Gastroesophageal sphincter (tissue), 4 donors: Measurements from ENCODE around the gene SSNA1. TPM values are rescaled to one million over a fixed set of nuclear protein-coding genes. Genes with fewer than 3 reads are reported as not detected.

Experiments used
- ATAC-seq: fragments of 150-250 bp; one replicate; pipeline ENCODE4 v1.9.1; 2016; ENCODE audit warnings: mild to moderate bottlenecking, moderate library complexity
- H3K27ac ChIP-seq, 4 donors: fragments of 200-600 bp; sonication (generic) in 3 of 4; 1 replicate in 3 of 4; 2 replicates in 1 of 4; pipeline ENCODE4 v1.5.1; 2016 to 2019
- H3K27me3 ChIP-seq: fragments of 200-600 bp; sonication (generic); one replicate; pipeline ENCODE4 v1.5.1; 2019
- H3K36me3 ChIP-seq, 2 donors: fragments of 200-600 bp; sonication (generic); one replicate each; pipeline ENCODE4 v1.5.1; 2019; ENCODE audit warnings: control low read depth in 1 of 2
- H3K4me1 ChIP-seq, 3 donors: fragments of 200-600 bp; sonication (generic); 1 replicate in 2 of 3; 2 replicates in 1 of 3; pipeline ENCODE4 v1.5.1; 2016 to 2019; ENCODE audit warnings: control low read depth in 2 of 3
- H3K4me3 ChIP-seq, 2 donors: fragments of 200-600 bp; sonication (generic); one replicate each; pipeline ENCODE4 v1.5.1; 2019; ENCODE audit warnings: mild to moderate bottlenecking in 1 of 2, moderate library complexity in 1 of 2
- H3K9me3 ChIP-seq, 3 donors: fragments of 200-600 bp; sonication (generic); one replicate each; pipeline ENCODE4 v1.5.1; 2017 to 2019; ENCODE audit warnings: control low read depth in 2 of 3
- EP300 ChIP-seq: sonication (generic); formaldehyde crosslinking; IDR thresholded peaks from one replicate; pipeline ENCODE4 v1.6.1; 2017; ENCODE audit warnings: antibody characterized with exemption, mild to moderate bottlenecking
- POLR2A ChIP-seq, 2 donors: fragments of 450-650 bp; IDR thresholded peaks; one replicate each; pipeline ENCODE4 v1.6.1; 2017; ENCODE audit warnings: antibody characterized with exemption in 2 of 2, mild to moderate bottlenecking in 2 of 2, moderate library complexity in 1 of 2
- POLR2AphosphoS5 ChIP-seq: sonication (generic); formaldehyde crosslinking; IDR thresholded peaks from one replicate; pipeline ENCODE4 v1.6.1; 2017; ENCODE audit warnings: antibody characterized with exemption
- WGBS, 2 donors: methylation state at CpG; one replicate each; pipeline ENCODE4 v1.1.5; 2018; ENCODE audit warnings: low coverage in 1 of 2; 5-methylcytosine and 5-hydroxymethylcytosine counted together
- total RNA-seq, 4 donors: library from RNA; depleted of rRNA; stranded (reverse); fragments of >200 nt; gene quantifications; one replicate each; pipeline ENCODE4 v1.1.0, GENCODE V29; 2016
- TF ChIP-seq, protein P1 (sequence below), 4 experiments: fragments of 200-600 bp in 2 of 4; fragments of 450-650 bp in 2 of 4; sonication (generic) in 1 of 4; IDR thresholded peaks; one replicate each; pipeline ENCODE4 v1.5.1; 2017 to 2019; ENCODE audit warnings: antibody characterized with exemption in 4 of 4, mild to moderate bottlenecking in 2 of 4, moderate library complexity in 2 of 4

Gene SSNA1
- total RNA-seq, 4 donors from 2014 or later = 56.8 to 99.0 (median 73.8) TPM

DNA sequence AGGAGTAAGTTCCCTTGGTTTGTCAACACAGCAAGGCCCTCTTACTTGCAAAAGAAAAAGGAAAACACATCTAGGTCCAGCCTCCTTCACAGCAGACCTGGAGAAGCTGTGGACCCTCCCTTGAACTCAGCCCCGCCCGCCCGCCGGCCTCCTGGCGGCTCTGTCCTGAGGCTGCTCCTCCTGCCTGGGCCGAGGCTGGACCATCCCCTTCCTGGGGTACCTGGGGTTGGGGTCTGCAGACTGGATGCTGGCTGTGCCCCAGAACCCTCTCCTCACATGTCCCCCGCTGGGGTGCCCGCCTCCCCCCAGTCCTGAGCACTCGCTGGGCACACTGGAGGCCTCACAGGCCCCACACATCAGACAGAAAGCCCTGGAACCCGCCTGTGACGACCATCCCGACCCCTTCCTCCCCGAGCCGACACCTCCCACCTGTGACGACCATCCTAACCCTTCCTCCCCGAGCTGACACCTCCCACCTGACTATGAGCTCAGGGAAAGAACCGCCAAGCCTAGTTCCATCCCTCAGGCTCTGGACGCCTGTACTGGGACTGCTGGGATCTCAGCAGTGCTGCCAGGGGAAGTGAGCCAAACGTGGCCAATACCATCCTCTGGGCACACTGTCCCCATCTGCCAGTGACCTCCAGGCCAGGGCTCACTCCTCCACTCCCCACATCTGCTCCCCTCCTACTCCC, 9.4 kb upstream of the SSNA1 start:
- peaks cover 5% of the 10 kb centered on the region for H3K27me3 ChIP-seq
- no peak overlapping the region for H3K27ac ChIP-seq
- WGBS, 2 donors = 81% methylated on average over 6 of the region's 19 CpGs; no CpG with 5 or more reads in 1 of the 2 donors
- H3K4me3 ChIP-seq = no peak overlapping the region
- no peaks in the 10 kb centered on the region for H3K9me3 ChIP-seq
- peaks cover 0 to 7% (median 0%) of the 10 kb centered on the region in 3 donors for H3K4me1 ChIP-seq
- TF ChIP-seq, protein P1, sequence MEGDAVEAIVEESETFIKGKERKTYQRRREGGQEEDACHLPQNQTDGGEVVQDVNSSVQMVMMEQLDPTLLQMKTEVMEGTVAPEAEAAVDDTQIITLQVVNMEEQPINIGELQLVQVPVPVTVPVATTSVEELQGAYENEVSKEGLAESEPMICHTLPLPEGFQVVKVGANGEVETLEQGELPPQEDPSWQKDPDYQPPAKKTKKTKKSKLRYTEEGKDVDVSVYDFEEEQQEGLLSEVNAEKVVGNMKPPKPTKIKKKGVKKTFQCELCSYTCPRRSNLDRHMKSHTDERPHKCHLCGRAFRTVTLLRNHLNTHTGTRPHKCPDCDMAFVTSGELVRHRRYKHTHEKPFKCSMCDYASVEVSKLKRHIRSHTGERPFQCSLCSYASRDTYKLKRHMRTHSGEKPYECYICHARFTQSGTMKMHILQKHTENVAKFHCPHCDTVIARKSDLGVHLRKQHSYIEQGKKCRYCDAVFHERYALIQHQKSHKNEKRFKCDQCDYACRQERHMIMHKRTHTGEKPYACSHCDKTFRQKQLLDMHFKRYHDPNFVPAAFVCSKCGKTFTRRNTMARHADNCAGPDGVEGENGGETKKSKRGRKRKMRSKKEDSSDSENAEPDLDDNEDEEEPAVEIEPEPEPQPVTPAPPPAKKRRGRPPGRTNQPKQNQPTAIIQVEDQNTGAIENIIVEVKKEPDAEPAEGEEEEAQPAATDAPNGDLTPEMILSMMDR (IDR thresholded peaks at IDR 0.05) = no peak
- TF ChIP-seq POLR2A (IDR thresholded peaks at IDR 0.05) (no peak), EP300 (no peak), POLR2AphosphoS5 (no peak)
- peaks cover 0 to 74% of the 10 kb centered on the region in 2 donors for H3K36me3 ChIP-seq
- no peak for ATAC-seq

DNA sequence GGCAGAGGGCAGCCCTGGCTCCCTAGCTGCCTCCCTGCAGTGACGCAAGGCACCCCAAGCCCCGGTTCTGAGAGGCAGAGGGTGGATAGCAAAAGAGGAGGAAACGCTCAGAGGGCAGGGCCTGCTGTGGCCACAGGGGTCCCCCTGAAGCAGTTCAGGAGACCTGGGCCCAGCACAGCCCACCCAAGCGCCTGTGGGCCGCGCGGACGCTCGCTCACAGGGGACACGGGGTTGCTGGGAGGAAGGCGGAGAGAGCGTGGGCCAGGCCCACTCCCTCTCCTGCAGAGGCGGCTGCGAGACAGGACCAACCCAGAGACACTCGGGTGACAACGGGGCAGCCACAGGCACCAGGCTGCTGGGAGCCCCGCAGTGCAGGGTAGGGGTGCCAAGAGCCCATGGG, 8.7 kb upstream of the SSNA1 start:
- H3K4me1 ChIP-seq = peaks cover 0 to 8% (median 0%) of the 10 kb centered on the region in 3 donors
- no peak for TF ChIP-seq EP300
- no peak for TF ChIP-seq POLR2AphosphoS5
- H3K27ac ChIP-seq = no peak overlapping the region
- H3K27me3 ChIP-seq = no peaks in the 10 kb centered on the region
- no peak for ATAC-seq
- no peak overlapping the region for H3K4me3 ChIP-seq
- H3K36me3 ChIP-seq = peaks cover 0 to 81% of the 10 kb centered on the region in 2 donors
- H3K9me3 ChIP-seq = no peaks in the 10 kb centered on the region
- WGBS, 2 donors = no CpG with 5 or more reads among the region's 17 CpGs

DNA sequence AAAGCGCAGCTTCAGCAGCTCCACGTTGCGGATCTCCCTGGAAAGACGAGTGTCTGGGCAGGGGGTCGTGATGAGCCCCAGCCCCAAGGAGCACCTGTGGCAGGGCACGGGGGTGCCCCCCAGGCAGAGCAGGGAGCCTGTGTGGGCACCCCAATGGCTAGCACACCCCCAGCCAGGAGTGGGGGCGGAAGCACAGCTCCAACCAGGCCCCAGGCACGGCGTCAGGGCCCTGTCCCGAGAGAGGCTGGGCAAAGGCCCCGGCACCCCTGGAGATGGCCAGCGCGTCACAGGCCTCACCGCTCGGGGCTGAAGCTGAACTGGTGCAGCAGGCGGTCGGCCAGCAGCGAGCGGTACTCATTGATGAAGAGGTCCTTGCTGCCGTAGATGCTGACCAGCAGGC, 8.0 kb upstream of the SSNA1 start:
- TF ChIP-seq POLR2A (IDR thresholded peaks at IDR 0.05) (no peak), EP300 (no peak), POLR2AphosphoS5 (no peak)
- TF ChIP-seq, protein P1 (IDR thresholded peaks at IDR 0.05) = no peak
- WGBS, 2 donors = no CpG with 5 or more reads among the region's 20 CpGs
- H3K27me3 ChIP-seq = no peaks in the 10 kb centered on the region
- no peaks in the 10 kb centered on the region for H3K9me3 ChIP-seq
- H3K36me3 ChIP-seq = peaks cover 0 to 88% of the 10 kb centered on the region in 2 donors
- peaks cover 0 to 9% (median 0%) of the 10 kb centered on the region in 3 donors for H3K4me1 ChIP-seq
- H3K27ac ChIP-seq = no peak overlapping the region
- no peak for ATAC-seq
- H3K4me3 ChIP-seq = no peak overlapping the region

DNA sequence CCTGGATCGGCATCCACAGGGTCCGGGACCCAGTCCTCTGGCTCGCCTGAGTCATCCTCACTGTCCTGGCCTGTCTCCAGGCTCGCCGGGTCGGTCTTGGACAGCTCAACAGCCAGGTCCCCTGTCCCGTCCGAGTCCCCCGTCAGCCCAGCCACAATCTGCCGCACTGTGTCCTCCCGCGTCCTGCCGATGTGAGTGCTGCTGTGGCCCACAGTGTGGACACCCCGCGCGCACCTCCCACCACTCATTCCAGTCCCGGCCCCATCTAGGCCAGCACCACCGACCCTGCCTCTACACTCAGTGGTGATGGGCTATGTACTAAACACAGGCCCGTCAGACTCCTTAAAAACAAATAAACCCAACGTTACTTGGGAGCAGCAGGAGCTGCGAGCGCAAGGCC, 6.8 kb upstream of the SSNA1 start:
- H3K36me3 ChIP-seq = peaks cover 0 to 99% of the 10 kb centered on the region in 2 donors
- H3K27ac ChIP-seq = no peak overlapping the region
- H3K27me3 ChIP-seq = no peaks in the 10 kb centered on the region
- no peak for ATAC-seq
- H3K4me1 ChIP-seq = peaks cover 0 to 21% (median 10%) of the 10 kb centered on the region in 3 donors
- 96% methylated on average over 9 of the region's 22 CpGs; no CpG with 5 or more reads in 1 of the 2 donors for WGBS, 2 donors
- no peaks in the 10 kb centered on the region for H3K9me3 ChIP-seq
- no peak overlapping the region for H3K4me3 ChIP-seq
- TF ChIP-seq EP300 (no peak), POLR2AphosphoS5 (no peak), POLR2A (IDR thresholded peaks at IDR 0.05) (no peak)
- TF ChIP-seq, protein P1 (IDR thresholded peaks at IDR 0.05) = no peak

DNA sequence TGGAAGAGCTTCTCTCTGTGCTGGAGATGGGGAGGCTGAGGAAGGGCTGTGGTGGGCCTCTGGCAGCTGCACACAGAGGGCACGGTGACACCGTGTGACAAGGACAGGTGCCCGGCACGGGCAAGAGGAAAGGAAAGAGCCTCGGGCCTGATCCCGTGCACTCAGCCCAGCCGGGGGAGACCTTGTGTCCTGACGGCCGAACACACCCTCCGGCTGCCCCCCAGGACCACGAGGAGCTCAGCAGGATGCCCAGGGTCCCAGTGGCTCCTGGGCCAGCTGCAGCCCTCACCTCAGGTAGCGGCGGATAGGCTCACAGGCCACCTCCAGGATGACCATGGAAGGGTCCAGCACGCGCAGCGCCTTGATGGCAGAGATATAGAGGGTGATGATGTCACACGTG, 5.6 kb upstream of the SSNA1 start:
- H3K27ac ChIP-seq = no peak overlapping the region
- peaks cover 0 to 33% (median 21%) of the 10 kb centered on the region in 3 donors for H3K4me1 ChIP-seq
- no peak for ATAC-seq
- 96% methylated on average over 4 of the region's 17 CpGs; no CpG with 5 or more reads in 1 of the 2 donors for WGBS, 2 donors
- H3K4me3 ChIP-seq = no peak overlapping the region
- H3K36me3 ChIP-seq = peaks cover 0 to 88% of the 10 kb centered on the region in 2 donors
- TF ChIP-seq POLR2AphosphoS5 (no peak), EP300 (no peak), POLR2A (IDR thresholded peaks at IDR 0.05) (no peak)
- TF ChIP-seq, protein P1 (IDR thresholded peaks at IDR 0.05) = no peak
- no peaks in the 10 kb centered on the region for H3K9me3 ChIP-seq
- H3K27me3 ChIP-seq = no peaks in the 10 kb centered on the region
